Smooth muscle cell of the pulmonary artery (primary cell): Measurements from ENCODE around the gene PCDHGA6. TPM values are rescaled to one million over a fixed set of nuclear protein-coding genes. Genes with fewer than 3 reads are reported as not detected.

Experiments used
- total RNA-seq: library from RNA; depleted of rRNA; stranded (reverse); fragments of >200 nt; gene quantifications from 2 replicates; pipeline ENCODE4 v1.2.3, GENCODE V29; 2014

PCDHGA6 gene
- 5.3 and 6.7 TPM in 2 replicates for total RNA-seq

GRCh38 chr5:141373673-141374317 is at the start of gene PCDHGA6:
Gene PCDHGA6 (plus strand): TSS chr5:141373891. CDS start chr5:141374084, 193 bp downstream.

GRCh38 chr5:141330299-141331080 is 43.2 kb upstream of the PCDHGA6 start, which contains the start of gene PCDHGA1:
Gene PCDHGA1 (plus strand): TSS chr5:141330514.

GRCh38 chr5:141338538-141339306 is 35.0 kb upstream of the PCDHGA6 start, which contains the start of gene PCDHGA2:
Gene PCDHGA2 (plus strand): TSS chr5:141338760.

GRCh38 chr5:141343242-141343952 is 30.3 kb upstream of the PCDHGA6 start, which contains the start of gene PCDHGA3:
Gene PCDHGA3 (plus strand): TSS chr5:141343829. CDS start chr5:141344034, 205 bp downstream.

GRCh38 chr5:141349917-141350619 is 23.6 kb upstream of the PCDHGA6 start, which contains the start of gene PCDHGB1:
Gene PCDHGB1 (plus strand): TSS chr5:141350099. CDS start chr5:141350261, 162 bp downstream.

GRCh38 chr5:141354900-141355469 is 18.7 kb upstream of the PCDHGA6 start, which contains the start of gene PCDHGA4:
Gene PCDHGA4 (plus strand): TSS chr5:141355021. CDS start chr5:141355108, 87 bp downstream.

GRCh38 chr5:141359790-141360426 is 13.8 kb upstream of the PCDHGA6 start, which contains the start of gene PCDHGB2:
Gene PCDHGB2 (plus strand): TSS chr5:141359994. CDS start chr5:141360136, 142 bp downstream.

GRCh38 chr5:141363952-141364660 is 9.6 kb upstream of the PCDHGA6 start, which contains the start of gene PCDHGA5:
Gene PCDHGA5 (plus strand): TSS chr5:141364162. CDS start chr5:141364331, 169 bp downstream.

GRCh38 chr5:141369994-141370848 is 3.5 kb upstream of the PCDHGA6 start, which contains the start of gene PCDHGB3:
Gene PCDHGB3 (plus strand): TSS chr5:141370242. CDS start chr5:141370395, 153 bp downstream.

GRCh38 chr5:141382469-141383294 is 9.0 kb downstream of the PCDHGA6 start, which contains the start of gene PCDHGA7:
Gene PCDHGA7 (plus strand): TSS chr5:141382742. CDS start chr5:141382900, 158 bp downstream.

GRCh38 chr5:141387557-141388311 is 14.0 kb downstream of the PCDHGA6 start, which contains the start of gene PCDHGB4:
Gene PCDHGB4 (plus strand): TSS chr5:141387698. CDS start chr5:141387885, 187 bp downstream.

GRCh38 chr5:141392429-141393198 is 18.9 kb downstream of the PCDHGA6 start, which contains the start of gene PCDHGA8:
Gene PCDHGA8 (plus strand): TSS chr5:141392633. CDS start chr5:141392814, 181 bp downstream.

GRCh38 chr5:141397756-141398551 is 24.3 kb downstream of the PCDHGA6 start, which contains the start of gene PCDHGB5:
Gene PCDHGB5 (plus strand): TSS chr5:141397947. CDS start chr5:141398128, 181 bp downstream.

GRCh38 chr5:141402553-141403243 is 29.0 kb downstream of the PCDHGA6 start, which contains the start of gene PCDHGA9:
Gene PCDHGA9 (plus strand): TSS chr5:141402778. CDS start chr5:141402953, 175 bp downstream.

